ENCODE data around the gene PARD3. TPM values are rescaled to one million over a fixed set of nuclear protein-coding genes. Genes with fewer than 3 reads are reported as not detected.

PARD3 gene
- polyA plus RNA-seq, 3 donors, result 0.51 TPM; not detected in 2

- Histone ChIP-seq H3K9me3 (replicated peaks in 1 of 2; ENCODE audit: control insufficient read depth in 1 of 2, insufficient read depth in 1 of 2, low read length in 2 of 2) (no peaks in the 10 kb centered on the region), H3K27ac (ENCODE audit: low read depth in 1 of 2, low read length in 2 of 2) (no peak overlapping the region), H3K9ac (ENCODE audit: insufficient read depth, low read length, poor library complexity, severe bottlenecking) (no peak overlapping the region), H3K4me2 (replicated peaks; ENCODE audit: extremely low read depth, low read length, poor library complexity, severe bottlenecking) (no peak overlapping the region), H3K79me2 (ENCODE audit: insufficient read depth, low read length) (no peaks in the 10 kb centered on the region), H4K20me1 (ENCODE audit: insufficient read depth, low read length) (no peaks in the 10 kb centered on the region), H2AFZ (ENCODE audit: insufficient read depth, low read depth, low read length, poor library complexity, severe bottlenecking) (no peak overlapping the region), H3K4me1 (ENCODE audit: control insufficient read depth in 1 of 2, insufficient read depth in 2 of 2, low read length in 2 of 2) (peaks cover 10 to 11% of the 10 kb centered on the region in 2 donors), H3K27me3 (ENCODE audit: control insufficient read depth in 2 of 2, insufficient read depth in 2 of 2, low read length in 2 of 2) (no peaks in the 10 kb centered on the region), H3K4me3 (replicated peaks in 1 of 3; ENCODE audit: low read depth in 2 of 3, low read length in 3 of 3) (no peak overlapping the region), H3K36me3 (replicated peaks in 1 of 2; ENCODE audit: control insufficient read depth in 1 of 2, insufficient read depth in 2 of 2, low read length in 2 of 2) (no peaks in the 10 kb centered on the region)
- Mint-ChIP-seq H3K36me3 (no peaks in the 10 kb centered on the region), H3K27me3 (ENCODE audit: low read depth in 3 of 3) (peaks cover 0 to 2% (median 0%) of the 10 kb centered on the region in 3 donors), H3K4me1 (peaks cover 14% of the 10 kb centered on the region), H3K9me3 (no peaks in the 10 kb centered on the region), H3K4me3 (no peak overlapping the region), H3K27ac (no peak overlapping the region)
- intact Hi-C loops (cut with micrococcal nuclease), result no loop called here
- DNase-seq, result no peak
- TF ChIP-seq, protein P1, sequence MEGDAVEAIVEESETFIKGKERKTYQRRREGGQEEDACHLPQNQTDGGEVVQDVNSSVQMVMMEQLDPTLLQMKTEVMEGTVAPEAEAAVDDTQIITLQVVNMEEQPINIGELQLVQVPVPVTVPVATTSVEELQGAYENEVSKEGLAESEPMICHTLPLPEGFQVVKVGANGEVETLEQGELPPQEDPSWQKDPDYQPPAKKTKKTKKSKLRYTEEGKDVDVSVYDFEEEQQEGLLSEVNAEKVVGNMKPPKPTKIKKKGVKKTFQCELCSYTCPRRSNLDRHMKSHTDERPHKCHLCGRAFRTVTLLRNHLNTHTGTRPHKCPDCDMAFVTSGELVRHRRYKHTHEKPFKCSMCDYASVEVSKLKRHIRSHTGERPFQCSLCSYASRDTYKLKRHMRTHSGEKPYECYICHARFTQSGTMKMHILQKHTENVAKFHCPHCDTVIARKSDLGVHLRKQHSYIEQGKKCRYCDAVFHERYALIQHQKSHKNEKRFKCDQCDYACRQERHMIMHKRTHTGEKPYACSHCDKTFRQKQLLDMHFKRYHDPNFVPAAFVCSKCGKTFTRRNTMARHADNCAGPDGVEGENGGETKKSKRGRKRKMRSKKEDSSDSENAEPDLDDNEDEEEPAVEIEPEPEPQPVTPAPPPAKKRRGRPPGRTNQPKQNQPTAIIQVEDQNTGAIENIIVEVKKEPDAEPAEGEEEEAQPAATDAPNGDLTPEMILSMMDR (IDR thresholded peaks at IDR 0.05), result no peak
- no CpG with 5 or more reads among the region's 3 CpGs for WGBS (ENCODE audit: insufficient coverage)
Measured at GRCh38 chr10:34405611-34406462, 409.3 kb downstream of the PARD3 start.

DNA sequence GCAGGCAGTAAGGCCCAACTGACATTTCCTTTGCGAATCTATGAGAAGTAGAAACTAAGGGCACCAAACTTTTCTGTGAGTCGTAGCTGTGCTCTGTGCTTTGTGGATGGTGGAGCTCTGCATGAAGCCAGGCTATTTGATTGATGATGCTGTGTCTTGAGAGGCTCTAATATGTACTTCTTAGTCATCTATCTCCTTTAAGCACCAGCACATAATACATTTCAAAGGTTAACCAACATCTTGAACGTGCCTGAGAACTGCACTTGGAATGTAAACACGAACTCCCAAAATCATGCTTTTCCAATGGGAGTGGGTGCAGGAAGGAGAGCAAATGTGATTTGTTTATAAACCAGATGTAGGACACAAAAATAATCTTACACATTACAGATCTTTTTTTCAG, 411.6 kb downstream of the PARD3 start:
- H3K9me3 ChIP-seq (replicated peaks in 1 of 2; ENCODE audit: control insufficient read depth in 1 of 2, insufficient read depth in 1 of 2, low read length in 2 of 2), result no peaks in the 10 kb centered on the region
- H3K27ac Mint-ChIP-seq, result no peak overlapping the region
- no peaks in the 10 kb centered on the region for H3K9me3 Mint-ChIP-seq
- peaks cover 21% of the 10 kb centered on the region for H3K4me1 Mint-ChIP-seq
- intact Hi-C loops (cut with micrococcal nuclease), result no loop called here
- DNase-seq, result no peak
- H3K4me3 ChIP-seq (replicated peaks in 1 of 3; ENCODE audit: low read depth in 2 of 3, low read length in 3 of 3), result no peak overlapping the region
- H3K79me2 ChIP-seq (ENCODE audit: insufficient read depth, low read length), result no peaks in the 10 kb centered on the region
- no peak overlapping the region for H3K4me3 Mint-ChIP-seq
- TF ChIP-seq, protein P1 (IDR thresholded peaks at IDR 0.05), result no peak
- H3K27me3 Mint-ChIP-seq (ENCODE audit: low read depth in 3 of 3), result peaks cover 0 to 2% (median 1%) of the 10 kb centered on the region in 3 donors
- H3K36me3 ChIP-seq (replicated peaks in 1 of 2; ENCODE audit: control insufficient read depth in 1 of 2, insufficient read depth in 2 of 2, low read length in 2 of 2), result no peaks in the 10 kb centered on the region
- H3K9ac ChIP-seq (ENCODE audit: insufficient read depth, low read length, poor library complexity, severe bottlenecking), result no peak overlapping the region
- 100% methylated on average over 1 of the region's 4 CpGs for WGBS (ENCODE audit: insufficient coverage)
- H3K36me3 Mint-ChIP-seq, result no peaks in the 10 kb centered on the region
- no peak overlapping the region for H2AFZ ChIP-seq (ENCODE audit: insufficient read depth, low read depth, low read length, poor library complexity, severe bottlenecking)
- no peaks in the 10 kb centered on the region for H3K27me3 ChIP-seq (ENCODE audit: control insufficient read depth in 2 of 2, insufficient read depth in 2 of 2, low read length in 2 of 2)
- H3K4me2 ChIP-seq (replicated peaks; ENCODE audit: extremely low read depth, low read length, poor library complexity, severe bottlenecking), result no peak overlapping the region
- no peak overlapping the region for H3K27ac ChIP-seq (ENCODE audit: low read depth in 1 of 2, low read length in 2 of 2)
- H3K4me1 ChIP-seq (ENCODE audit: control insufficient read depth in 1 of 2, insufficient read depth in 2 of 2, low read length in 2 of 2), result peaks cover 16 to 17% of the 10 kb centered on the region in 2 donors
- no peaks in the 10 kb centered on the region for H4K20me1 ChIP-seq (ENCODE audit: insufficient read depth, low read length)

Data from CD14-positive monocyte (primary cell).